ENCODE data around the gene TBC1D10B.
"Not testable (repeated sequence)": the region's sequence is repeated elsewhere in the genome, so short reads cannot be mapped to it uniquely, and the experiment has no call there.

TBC1D10B gene

DNA sequence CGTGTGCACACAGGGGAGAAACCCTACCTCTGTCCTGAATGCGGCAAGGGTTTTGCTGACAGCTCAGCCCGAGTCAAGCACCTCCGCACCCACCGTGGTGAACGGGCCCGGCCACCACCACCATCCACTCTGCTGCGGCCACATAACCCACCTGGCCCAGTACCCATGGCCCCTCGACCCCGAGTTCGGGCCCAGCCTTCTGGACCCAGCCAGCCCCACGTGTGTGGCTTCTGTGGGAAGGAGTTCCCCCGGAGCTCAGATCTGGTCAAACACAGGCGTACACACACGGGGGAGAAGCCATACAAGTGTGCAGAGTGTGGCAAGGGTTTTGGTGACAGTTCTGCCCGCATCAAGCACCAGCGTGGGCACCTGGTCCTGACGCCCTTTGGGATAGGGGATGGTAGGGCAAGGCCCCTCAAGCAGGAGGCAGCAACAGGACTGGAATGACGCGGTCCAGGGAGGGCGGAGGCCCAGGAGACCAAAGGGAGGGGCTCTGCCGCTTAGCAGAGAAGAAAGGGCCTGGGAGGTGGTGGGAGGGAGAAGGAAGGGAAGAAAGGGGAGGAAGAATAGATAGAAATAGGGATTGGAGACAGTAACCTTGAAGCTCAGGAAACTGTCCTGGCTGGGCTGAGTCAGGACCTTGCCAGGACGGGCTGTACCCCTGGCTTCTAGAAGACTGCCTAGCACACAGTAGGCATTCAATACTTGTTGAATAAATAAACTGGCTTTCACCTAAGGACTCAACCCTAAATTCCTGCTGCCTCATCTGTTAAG, 28.6 kb upstream of the TBC1D10B start:
- FAIRE-seq (no peak), DNase-seq (ENCODE audit: extremely low spot score, insufficient read length, low read depth) (no peak)

DNA sequence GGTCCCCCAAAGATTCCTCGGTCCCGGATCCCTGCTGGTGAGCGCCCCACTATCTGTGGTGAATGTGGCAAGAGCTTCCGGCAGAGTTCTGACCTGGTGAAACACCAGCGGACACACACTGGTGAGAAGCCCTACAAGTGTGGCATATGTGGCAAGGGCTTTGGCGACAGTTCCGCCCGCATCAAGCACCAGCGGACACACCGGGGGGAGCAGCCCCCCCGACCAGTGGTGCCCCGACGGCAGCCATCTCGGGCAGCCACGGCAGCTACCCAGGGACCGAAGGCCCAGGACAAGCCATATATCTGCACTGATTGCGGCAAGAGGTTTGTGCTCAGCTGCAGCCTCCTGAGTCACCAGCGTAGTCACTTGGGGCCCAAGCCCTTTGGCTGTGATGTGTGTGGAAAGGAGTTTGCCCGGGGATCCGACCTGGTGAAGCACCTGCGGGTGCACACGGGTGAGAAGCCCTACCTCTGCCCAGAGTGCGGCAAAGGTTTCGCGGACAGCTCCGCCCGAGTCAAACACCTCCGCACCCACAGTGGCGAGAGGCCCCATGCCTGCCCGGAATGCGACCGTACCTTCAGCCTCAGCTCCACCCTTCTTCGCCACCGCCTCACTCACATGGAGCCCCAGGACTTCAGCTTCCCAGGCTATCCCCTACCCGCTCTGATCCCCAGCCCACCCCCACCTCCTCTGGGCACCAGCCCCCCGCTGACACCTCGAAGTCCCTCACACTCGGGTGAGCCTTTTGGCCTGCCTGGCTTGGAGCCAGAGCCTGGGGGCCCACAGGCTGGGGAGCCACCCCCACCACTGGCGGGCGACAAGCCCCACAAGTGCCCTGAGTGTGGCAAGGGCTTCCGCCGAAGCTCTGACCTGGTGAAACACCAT, 27.7 kb upstream of the TBC1D10B start:
- no peak for FAIRE-seq
- DNase-seq (ENCODE audit: extremely low spot score, insufficient read length, low read depth), result no peak

DNA sequence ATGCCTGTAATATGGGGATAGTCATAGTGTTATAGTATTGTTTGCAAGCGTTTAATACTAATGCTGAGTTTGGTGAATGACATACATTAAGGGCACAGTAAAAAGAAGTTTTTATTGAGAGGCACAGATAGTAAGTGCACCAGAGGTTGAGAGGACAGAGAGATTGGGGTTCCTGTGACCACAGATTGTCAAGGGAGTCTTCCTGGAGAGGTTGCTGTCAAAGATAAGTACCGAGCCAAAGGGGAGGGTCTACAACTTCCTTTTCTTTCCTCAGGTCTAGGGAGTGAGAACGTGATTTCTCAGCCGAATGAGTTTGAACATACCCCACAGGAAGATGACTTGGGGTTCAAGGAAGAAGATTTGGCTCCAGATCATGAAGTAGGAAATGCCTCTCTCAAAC, 26.8 kb upstream of the TBC1D10B start:
- DNase-seq (ENCODE audit: extremely low spot score, insufficient read length, low read depth), result no peak
- FAIRE-seq, result no peak

DNA sequence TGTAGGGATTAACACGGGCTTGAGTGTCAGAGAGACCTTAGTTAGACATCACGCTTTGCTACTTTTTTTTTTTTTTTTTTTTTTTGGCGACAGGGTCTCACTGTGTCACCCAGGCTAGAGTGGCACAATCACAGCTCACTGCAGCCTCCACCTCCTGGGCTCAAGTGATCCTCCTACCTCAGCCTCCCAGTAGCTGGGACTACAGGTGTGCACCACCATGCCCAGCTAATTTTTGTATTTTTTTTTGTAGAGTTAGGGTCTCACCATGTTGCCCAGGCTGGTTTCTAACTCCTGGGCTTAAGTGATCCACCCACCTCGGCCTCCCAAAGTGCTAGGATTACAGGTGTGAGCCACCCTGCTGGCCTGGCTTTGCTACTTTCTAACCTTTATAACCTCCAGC, 26.3 kb upstream of the TBC1D10B start:
- not testable (repeated sequence) for DNase-seq (ENCODE audit: extremely low spot score, insufficient read length, low read depth); FAIRE-seq

DNA sequence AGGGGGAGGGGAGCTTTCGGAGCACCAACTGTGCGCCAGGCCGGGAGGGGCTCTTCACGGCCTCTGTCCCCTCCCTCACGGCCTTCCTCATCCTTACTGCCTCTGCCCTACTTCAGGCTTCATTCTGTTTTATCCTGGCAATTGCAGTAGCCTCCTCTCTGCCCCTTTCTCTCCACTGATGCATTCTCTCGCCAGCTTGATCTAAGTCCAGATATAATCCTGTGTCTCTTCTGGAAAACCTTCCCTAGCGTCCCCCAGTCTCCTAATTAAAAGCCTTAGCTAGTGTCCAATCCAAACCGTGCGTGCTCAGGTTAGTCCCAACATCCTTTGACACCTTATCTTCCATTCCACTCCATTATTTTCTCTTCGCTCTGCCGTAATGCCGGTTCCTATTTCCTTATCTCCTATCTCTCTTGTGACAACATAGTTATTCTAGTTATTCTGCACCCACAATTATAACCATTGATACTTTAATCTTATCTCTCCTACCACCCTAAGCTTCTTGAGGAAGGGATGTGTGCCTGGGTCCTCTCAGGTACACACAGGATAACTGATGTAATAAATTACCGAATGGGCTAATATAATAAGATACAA, 25.8 kb upstream of the TBC1D10B start:
- FAIRE-seq, result no peak

DNA sequence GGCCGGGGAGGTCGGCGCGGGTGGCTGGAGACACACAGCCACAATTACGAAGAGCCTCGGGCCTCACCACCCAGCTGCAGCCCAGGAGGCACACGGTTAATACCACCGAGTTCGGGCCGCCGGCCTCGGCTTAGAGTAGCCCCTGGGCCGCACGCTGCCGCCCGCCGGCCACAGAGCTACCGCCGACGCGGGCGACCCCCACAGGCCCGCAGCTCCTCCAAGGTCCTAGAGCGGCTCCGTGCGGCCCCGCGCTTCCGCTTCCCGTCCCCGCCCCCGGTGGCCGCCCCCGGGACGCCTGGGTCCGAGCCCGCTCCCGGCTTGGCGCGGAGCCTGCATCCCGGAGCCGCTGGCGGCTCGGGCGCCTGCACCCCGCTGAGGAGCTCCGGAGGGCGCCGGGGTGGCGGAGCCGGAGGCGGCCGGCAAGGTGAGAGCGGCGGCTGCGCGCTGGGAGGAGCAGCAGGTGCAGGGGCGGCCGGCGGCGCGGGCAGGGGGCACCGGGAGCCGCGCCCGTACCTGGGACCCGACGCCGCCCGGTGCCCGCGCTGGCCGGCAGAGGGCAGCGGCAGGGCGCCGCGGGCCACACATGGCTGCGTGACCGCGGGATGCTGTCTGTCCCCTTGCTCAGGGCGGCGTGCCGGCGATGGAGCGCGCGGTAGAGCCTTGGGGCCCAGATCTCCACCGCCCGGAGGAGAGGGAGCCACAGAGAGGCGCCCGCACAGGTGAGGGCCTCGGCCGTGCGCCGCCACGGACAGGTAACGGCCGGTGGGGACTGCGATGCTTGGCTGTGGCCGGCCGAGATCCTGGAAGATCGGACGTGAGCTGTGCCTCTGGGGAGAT, 25.1 kb upstream of the TBC1D10B start, which contains the start of gene ZNF48:
Gene ZNF48 (plus strand): TSS at position 266 of the 837 bp plus-strand sequence. CDS start 375 bp downstream, at position 641.
- DNase-seq (ENCODE audit: extremely low spot score, insufficient read length, low read depth) (peak; percentile 55), FAIRE-seq (peak; percentile 38)

More for the DNA sequence above, 25.8 kb upstream of the TBC1D10B start:
- DNase-seq (ENCODE audit: extremely low spot score, insufficient read length, low read depth), result no peak

DNA sequence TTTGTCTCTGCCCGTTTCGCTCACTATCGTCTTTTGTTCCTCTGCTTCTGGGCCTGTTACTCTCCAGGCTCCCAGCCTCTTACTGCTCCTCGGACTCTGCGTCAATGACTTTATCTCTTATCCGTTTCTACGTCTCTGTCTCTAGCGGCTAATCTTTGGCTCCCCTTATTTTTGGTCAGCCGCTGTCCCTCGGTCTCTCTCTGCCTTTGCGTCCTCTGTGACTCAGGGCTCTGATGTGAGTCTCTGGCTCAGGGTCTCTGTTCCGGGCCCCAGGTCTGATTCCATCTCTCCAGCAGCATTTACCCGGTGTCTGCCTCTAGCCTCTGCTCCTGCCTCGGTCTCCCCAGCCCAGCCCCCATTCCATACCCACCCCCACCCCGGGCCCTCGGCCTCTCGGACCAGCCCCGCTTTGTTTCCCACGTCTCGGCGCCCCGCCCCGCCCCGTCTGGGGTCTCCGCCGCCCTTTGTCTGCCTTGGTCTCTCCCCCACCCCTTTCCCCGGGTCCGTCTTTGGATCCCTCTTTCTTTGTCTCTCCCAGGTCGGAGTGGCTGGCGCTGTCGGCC, 24.4 kb upstream of the TBC1D10B start:
- DNase-seq (ENCODE audit: extremely low spot score, insufficient read length, low read depth), result no peak
- no peak for FAIRE-seq

DNA sequence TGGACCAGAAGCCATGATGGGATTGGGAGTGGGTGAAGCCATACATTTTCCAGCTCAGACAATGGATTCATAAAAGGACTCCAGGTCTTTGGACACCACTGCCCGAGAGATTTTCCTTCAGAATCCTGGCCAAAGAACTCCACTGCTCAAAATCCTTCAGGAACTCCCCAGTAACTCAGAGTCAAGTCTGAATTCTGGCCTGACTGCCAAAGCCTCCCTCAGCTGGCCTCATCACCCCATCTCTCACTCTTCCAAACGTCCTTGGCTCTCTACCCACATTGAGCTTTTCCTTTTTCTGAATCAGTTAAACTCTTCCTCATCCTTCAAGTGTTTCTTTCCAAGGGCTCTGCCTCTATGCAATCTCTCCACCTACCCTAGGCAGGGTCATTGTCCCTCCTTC, 13.2 kb upstream of the TBC1D10B start:
- DNase-seq (ENCODE audit: extremely low spot score, insufficient read length, low read depth) (no peak), FAIRE-seq (no peak)

DNA sequence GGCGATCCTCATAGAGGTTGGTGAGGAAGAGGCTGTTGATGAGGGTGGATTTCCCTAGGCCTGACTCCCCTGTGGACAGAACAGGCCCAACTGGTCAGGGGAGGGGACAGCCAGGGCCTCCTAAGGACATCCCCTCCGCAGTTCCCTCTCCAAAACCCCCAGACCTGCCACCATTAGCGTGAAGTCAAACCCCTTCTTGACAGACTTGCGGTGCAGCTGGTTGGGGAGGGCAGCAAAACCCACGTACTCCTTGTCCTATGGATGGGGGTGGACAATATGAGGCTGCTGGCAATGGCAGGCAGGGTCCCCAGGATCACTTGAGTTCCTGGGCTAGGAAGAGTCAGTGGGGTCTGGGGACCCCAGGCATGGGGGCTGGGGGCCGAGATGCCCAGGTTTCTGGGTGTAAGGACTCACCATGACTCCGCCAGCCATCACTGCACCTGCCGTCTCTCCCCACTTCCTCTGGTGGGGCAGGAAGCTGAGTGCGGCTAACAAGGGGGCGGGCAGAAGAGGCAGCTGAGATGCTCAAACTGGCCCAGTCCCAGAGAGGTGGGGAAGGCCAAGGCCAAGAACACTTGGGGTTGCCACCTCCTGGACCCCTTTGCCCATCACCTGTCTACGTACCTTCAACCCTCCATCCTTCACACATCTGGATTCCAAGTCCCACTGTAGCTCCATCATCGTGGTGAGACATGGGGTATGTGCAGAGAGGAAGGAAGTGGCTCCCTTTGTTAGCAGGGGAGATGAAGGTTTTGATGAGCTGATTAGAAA, 12.0 kb upstream of the TBC1D10B start, which contains the start of gene SEPTIN1:
Gene SEPTIN1 (minus strand): TSS at position 451 of the 771 bp plus-strand sequence. CDS start 19 bp downstream, at position 432.
- DNase-seq (ENCODE audit: extremely low spot score, insufficient read length, low read depth) (peak; percentile 61), FAIRE-seq (peak; percentile 95)

DNA sequence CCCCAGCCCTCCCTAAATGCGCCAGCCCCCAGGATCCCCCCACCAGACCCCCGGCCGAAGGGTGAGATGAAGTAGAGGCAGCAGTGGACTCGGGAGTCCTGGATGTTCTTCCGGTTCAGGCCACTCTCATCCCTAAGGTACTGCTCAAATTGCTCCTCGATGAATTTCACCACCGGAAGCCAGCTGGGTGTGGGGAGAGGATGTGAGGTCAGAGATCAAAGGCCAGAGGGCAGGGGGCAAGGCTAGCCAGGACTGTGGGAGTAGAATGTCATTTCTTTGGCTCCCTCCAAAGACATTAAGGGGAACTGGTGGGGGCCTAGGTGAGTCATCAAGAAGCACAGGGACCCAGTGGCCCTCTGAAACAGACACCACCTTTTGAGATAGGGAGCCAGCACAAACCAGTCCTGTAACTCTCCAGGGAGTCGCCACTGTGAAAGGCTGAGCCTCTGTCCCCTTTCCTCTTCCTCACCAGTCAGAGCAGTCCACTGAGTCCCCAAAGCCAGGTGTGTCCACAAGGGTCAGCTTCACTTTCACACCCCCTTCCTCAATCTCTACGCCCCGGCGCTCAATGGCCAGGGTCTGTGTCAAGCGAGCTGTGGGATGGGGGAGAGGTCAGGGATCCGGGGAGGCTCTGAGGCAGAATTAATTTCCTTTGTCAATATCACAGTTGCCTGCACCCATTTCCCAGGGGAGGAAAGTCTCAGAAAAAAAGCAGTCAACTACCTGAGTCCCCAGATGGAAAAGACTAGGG, 11.2 kb upstream of the TBC1D10B start:
- peak; percentile 48 for FAIRE-seq
- DNase-seq (ENCODE audit: extremely low spot score, insufficient read length, low read depth), result no peak

DNA sequence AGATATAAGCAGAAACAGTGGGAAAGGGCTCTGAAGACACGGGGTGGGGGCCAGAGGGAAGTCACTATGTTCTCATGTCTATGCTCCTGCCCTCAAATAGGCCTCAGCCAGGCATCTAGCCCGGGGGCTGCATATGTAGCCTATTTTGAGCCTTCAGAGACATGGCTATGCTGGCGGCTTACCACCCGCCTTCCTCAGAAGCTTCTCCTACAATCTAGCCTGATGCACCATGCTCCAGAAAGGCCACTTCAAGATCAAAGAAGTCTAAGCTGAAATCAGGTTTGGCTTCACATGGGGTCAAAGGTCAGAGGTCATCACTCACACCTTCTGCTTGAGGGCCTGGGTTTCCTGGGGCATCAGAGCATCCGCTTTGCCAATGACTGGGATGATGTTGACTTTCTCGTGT, 10.5 kb upstream of the TBC1D10B start:
- FAIRE-seq (no peak), DNase-seq (ENCODE audit: extremely low spot score, insufficient read length, low read depth) (no peak)

DNA sequence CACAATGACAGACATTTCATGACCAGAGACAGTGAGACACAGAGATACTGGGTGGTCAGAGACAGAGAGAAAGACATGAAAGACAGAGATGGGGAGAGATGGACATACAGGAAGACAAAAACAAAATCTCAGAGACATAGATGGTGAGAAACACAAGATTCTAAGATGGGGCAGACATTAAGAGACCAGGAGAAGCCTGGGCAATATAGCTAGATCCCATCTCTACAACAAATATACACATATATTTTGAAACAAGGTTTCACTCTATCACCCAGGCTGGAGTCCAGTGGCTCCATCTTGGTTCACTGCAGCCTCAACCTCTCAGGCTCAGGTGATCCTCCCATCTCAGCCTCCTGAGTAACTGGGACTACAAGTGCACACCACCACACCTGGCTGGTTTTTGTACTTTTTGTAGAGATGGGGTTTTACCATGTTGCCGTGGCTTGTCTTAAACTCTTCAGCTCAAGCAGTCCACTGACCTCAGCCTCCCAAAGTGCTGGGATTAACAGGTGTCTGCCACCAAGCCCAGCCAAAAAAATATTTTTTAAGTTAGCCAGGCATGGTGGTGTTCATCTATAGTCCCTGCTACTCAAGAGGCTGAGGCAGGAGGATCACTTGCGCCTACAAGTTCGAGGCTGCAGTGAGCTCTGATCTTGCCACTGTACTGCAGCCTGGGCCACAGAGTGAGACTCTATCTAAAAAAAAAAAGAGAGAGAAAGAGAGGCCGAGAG, 9.9 kb upstream of the TBC1D10B start:
- FAIRE-seq, result no peak
- DNase-seq (ENCODE audit: extremely low spot score, insufficient read length, low read depth), result no peak

DNA sequence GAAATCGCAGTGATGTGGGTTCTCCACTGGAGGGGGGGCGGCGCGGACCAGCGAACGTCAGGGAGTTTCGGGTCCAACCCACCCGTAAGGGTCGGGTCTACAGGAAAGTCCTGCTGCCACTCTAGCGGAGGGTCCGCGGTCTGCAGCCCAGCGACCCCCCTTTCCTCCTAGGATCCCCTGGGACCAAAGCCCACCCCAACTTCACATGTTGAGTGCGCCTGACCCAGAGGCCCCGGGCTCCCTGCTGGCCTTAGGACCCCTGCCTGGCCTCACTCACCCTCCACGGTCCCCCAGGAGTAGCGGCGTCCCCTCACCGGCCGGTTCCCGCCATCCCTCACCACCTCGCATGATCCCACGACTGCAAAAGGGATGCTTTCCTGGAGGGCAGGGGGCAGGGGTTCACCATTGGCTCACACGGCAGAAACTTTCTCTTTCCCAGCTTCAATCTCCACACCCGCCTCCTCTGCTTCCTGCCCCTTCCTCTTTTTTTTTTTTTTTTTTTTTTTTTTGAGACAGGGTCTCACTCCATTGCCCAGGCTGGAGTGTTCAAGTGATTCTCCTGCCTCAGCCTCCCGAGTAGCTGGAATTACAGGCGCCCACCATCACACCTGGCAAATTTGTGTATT, 9.0 kb upstream of the TBC1D10B start:
- no peak for DNase-seq (ENCODE audit: extremely low spot score, insufficient read length, low read depth)
- no peak for FAIRE-seq

DNA sequence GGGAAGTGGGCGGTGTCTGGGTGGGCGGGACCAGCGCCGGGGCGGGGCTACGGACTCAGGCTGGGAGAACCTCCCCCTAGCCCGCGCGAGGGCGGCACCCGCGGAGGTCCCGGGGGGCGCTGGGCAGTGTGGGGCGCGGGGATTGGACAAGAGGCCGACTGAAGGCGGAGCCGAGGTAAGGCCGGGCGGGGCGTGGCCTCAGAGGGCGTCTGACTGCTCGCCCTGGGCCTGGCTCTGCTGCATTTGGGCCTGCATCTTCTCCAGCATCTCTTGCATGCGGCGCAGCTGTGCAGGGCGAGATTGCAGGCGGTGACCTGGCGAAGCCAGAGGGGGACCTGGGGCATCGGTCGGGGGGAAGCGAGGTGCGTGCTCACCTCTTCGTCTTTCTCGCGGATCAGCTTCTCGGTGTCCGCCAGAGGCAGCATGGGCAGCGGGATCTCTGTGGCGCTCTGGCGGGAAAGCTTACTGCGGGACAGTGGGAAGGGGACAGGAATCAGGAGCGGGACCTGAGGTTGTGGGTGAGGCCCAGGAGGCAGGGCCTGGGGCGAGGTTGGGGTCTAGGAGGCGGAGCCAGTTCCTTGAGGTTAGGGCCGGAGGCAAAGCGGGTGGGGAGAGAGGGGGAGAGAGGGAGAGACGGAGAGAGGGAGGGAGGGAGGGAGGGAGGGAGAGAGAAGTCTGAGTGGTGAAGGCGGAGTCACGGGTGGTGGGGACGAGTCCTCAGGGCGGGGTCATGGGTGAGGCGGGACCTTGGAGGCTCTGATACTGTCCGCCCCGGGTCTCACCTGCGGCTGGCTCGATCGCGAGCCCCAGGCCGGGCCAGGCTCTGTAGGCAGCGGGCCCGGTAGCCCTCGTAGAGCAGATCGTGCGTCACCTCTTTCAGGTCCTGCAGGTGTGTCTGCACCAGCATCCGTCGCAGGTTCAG, 8.2 kb upstream of the TBC1D10B start:
- peak; percentile 96 for DNase-seq (ENCODE audit: extremely low spot score, insufficient read length, low read depth)

DNA sequence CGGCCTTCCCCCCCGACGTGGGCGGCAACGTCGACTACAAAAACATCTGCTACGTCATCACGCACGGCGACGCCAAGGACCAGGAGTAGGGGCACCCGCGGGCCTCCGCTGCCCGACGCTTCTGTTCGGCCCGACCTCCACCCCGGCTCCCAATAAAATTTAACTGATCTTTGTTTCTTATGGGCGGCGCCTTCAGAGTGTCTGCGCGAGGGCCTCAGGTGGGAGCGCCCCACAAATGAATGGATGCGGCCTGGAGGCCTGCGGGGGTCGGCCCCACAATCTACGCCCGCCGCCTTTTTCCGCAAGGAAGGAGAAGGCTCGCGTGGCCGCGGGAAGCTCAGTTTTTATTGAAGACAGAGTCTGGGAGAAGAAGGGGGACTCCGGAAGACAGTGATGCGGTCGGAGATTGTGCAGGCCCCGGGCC, 7.5 kb upstream of the TBC1D10B start:
- DNase-seq (ENCODE audit: extremely low spot score, insufficient read length, low read depth) (no peak), FAIRE-seq (no peak)

More for the DNA sequence above, 8.2 kb upstream of the TBC1D10B start:
- FAIRE-seq, result peak; percentile 97

Data from GM18507 (cell line).